AG08395 (cell line): ENCODE measurements around the gene FAM210A.

Source experiments
- DNase-seq: peaks from one replicate; pipeline ENCODE4 v3.0.0; 2012; ENCODE audit warnings: mixed read lengths, low spot score

The FAM210A gene

DNA sequence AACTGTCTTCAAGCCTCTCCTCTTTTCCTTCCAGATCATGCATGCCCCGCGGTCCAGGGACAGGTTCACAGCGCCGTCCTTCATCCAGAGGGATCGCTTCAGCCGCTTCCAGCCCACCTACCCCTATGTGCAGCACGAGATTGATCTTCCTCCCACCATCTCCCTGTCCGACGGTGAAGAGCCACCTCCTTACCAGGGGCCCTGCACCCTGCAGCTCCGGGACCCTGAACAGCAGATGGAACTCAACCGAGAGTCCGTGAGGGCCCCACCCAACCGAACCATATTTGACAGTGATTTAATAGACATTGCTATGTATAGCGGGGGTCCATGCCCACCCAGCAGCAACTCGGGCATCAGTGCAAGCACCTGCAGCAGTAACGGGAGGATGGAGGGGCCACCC is 81.3 kb downstream of the FAM210A start:
- no peak for DNase-seq

DNA sequence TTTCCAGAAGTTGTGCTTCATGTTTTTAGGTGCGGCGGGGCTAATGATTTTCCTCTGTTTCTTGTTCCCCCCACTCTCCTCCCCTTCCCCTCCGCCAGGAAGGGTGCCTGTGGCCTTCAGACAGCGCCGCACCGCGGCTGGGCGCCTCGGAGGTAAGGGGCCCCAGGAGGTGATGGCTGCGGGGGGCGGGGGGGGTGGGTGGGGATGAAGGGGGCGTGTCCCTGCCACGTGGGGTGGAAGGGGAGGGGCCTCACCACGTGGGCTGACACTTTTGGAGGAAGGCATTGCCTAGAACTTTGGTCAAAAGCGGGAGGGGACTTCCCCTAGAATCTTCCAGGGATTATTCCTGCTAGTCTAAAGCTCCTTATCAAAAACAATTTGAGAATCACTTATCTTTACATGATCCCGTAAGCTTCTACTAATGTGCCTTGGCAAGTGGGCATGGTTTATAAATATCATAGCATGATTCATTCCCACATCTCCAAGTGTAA is 83.1 kb downstream of the FAM210A start:
- DNase-seq = no peak

DNA sequence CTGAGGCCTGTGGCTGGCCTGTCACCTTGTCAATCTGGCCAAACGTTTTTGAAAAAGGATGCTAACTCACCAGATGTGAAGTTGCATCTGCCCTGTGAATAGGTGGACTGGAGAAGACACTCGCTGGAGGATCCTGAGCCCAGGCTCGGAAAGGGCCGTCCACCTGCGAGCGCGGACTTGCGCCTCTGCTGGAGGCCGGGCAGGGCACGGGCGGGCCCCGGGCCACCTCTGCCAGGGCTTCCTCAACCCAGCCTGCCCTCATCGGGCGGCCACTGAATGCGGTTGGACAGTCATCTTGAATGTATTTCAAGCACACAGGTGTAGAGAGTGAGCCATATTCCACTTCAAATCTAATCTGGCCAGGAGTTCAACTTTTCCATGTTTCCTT is 83.9 kb downstream of the FAM210A start:
- DNase-seq = no peak

DNA sequence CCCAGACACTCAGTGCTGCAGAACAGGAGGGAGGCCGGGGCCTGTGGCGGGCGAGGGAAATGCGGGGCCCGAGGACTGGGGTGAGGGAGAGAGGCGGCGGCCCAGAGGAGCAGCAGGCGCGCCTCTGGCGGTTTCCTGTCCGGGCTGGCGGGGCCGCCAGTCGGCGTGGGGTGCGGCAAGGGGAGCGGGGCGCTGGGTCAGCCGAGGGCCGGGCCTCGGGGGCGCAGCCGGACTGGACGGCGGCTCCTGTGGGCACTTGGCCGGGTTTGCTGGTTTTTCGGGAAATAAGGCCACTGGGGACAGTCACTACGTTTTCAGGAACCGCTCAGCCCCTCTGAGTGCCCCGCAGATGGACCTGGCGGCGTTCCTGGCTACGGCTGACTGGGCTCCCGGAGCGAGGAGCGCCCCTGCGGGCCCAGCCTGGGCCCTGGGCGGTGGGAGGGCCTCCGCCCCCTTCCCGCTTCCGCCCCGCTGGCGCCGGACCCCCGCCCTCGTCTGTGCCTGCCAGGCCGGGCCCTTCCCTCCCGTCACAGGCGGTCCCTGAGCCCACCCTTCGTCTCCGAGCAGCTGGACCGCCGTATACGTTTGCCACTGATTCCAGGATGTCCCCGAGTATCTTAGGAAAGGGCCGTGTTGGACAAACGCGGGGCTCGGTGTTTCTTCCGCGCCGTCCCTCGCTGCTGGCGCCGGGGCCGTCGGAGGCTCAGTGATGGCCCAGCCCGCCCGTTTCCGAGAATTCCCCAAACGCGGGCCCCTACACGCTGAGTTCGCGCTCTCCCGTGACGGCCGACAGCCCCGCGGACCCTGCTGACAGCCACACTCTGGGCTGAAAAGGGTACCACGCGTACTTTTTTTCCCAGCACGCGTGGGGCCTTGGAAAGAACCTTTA is 84.6 kb downstream of the FAM210A start:
- no peak for DNase-seq

DNA sequence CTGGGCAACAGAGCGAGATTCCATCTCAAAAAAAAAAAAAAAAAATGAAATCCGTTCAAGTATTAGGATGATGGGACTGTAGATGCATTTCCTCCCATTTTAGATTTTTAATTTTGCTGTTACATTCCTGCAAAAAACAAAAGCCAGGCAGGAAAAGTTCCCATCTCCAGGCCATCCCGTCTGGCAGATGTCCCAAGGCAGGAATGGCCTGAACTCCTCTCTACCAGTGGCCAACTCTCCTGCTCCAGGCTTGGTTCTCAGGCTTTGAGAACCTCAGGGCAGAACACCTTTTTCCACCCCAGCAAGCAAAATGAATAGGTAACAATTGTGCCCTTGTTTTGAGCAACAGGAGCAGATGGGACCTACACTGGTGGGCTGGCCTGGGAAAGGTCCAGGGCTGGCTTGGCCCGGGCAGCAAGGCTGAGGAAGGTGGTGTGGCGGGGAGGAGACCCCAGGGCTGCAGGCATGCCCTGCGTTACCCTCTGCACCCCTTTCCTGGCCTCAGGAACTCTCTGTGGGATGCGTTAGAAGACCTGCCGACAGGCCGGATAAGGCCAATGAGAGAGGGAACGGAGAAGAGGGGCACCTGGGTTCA is 86.0 kb downstream of the FAM210A start:
- no peak for DNase-seq

DNA sequence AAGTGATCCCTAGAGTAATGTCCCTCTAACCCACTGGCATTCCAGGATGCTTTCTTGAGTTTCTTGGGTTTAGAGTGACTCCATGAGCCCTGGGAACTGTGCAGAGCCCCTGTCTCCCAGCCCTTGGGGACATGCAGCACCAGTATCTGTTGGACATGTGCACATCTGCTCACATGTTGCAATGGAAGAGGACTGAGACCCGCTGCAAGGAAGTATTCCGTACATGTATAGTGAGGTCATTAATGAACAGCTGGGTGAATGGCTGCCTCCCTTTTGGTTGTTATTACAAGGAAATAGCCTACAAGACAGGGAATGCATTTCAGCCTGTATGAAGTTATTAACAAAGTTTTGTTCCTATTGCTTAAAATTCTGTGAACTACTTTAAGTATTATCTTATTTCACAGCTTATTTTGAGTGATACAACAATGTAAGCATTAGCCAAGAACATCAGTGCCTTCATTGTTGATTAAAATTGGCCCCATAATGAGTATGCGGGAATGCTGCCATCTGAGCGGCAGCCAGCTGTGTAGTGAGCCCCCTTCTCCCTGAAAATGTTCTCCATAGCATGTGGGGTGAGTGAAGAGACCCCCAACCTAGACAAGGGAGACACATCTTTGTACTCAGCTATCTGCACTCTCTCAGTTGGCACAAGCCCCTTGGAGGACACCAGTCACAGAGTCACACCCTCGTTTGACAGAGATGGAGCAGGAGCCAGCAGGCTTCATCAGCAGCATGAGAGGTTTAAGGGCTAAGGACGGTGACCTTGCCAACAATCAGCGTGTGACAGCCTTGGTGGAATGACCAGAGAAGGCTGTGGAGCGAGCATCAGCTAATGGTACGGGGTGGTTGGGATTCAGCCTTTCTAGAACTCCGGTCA is 87.4 kb downstream of the FAM210A start:
- DNase-seq = no peak

DNA sequence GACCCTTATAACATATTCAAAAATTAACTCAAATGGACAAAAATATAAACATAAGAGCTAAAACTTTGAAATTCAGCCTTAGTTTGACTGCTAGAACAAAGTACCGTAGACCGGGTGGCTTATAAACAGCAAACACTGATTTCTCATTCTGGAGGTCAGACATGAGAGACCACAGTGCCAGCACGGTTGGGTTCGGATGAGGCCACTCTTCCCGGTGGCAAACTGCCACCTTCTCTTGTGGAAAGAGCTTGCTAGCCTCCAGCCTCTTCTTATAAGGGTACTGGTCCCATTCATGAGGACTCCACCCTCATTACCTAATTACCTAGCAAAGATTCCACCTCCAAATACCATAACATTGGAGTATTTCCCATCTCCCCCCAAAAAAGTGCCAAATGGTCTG is 91.3 kb downstream of the FAM210A start:
- DNase-seq = no peak

DNA sequence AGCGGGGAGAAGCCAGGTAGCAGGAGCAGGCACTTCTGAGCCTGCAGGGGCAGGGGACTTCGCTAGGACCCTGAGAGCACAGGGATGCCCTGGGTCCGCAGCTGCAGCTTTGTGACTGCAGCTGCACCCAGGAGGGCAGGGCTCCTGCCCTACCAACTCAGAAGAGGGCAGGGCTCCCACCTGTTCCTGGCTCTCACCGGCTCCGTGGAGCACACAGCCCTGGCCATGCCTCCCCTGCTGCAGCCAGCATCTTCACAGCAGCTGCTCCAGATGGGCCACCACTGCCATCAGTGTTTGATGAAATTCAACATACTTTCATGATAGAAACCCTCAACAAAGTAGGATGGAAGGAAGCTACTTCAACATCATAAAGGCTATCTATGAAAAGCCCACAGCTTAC is 92.7 kb downstream of the FAM210A start:
- DNase-seq = no peak

DNA sequence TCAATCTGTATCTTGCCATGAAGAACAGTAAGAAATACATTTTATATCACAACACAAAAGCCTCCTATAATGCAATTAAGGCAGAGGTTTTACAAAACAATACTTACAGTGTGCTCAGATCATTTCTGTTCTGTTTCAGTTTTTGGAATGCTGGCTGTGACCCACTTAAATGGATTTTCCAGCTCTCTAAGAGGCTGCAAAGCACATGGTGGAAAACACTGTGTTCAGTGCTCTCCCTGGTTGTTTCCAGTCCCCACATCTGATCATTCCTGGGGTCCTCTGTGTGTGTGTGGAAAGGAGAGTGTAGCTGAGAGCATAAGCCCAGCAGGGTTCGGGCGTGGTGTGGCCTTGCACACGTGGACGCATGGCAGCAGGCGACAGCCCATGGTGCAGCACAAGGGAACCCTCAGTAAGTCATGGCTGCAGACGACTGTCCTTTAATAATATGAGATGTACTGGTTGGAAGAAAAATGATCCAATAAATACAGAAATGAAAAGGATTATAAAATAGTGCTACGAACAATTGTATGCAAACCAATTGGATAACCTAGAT is 95.6 kb downstream of the FAM210A start:
- no peak for DNase-seq

DNA sequence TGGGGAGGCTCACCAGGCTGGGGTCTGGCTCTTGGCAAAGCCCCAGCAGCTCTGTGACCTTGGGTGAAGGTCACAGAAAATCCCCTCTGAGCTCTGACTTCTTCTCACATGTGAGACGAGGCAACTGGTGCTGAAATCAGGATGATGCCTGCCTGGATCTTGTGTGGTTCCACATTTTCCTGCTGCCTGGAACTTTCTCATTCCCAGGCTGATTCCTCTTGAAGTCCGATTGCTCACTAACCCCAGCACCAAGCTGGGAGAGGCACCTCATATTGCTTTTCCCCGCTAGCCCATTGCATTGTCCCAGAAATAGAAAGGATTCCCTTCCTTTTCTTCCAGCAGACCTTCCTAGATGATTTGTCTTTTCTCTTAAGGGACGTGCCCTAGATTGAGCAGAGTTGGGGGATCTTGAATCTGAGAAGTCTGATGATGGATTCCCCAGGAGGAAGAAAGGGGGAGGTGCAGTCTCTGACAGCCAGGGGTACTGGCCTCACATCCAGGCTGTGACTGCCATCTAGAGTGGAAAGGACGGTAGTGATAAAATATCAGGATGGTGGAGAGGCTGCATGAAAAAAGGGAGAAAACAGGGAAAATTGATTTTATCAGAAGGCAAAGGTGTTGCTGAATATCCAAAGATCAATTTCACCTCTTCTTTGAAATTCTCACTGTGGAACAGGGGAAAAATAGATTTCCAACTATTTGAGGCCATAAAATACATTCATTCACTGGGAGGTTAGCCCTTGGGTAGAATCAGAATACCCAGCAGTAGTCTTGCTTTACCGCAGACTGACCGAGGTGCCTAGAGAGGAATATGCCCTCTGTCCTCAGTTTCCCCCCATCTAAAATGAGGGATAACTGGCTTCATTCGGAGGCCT is 96.3 kb downstream of the FAM210A start:
- peak; percentile 89 for DNase-seq

DNA sequence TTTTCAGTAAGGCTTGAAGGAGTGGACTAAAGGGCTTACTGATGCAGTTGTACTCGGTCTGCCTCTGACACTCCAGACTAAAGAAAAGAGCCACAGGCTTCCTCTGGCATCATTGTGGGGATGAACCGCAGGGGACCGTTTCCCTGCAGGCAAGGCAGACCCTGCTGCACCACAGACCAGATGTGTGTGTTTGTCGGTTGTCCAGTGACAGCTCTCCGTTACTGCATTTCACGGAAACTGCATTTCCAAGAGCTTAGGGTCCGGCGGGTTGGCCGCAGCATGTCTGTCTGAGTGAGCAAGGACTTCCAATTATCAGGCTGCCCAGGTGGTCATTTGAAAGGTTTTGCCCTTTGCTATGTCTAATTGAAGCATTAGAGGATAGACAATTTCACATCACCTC is 98.1 kb downstream of the FAM210A start:
- DNase-seq = no peak

DNA sequence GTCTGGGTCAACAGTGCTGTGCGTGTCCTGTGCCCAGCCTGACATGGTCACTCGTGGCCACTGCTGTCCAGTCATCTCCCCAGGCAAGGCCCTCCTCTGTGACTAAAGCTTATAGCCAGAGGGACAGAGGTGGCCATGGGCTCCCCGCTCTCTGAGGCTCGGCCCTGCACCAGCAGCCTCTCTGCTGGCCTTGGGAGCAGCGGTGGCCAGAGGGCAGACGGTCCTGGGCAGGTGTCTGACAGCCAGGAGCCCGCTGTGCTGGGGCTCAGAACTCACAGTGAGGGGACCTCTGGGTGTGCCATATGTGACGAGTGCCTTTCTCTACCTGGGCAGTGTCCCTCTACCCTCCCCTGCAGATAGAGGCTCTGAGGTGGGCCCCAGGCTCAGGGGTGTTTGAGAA is 98.7 kb downstream of the FAM210A start:
- DNase-seq = no peak

DNA sequence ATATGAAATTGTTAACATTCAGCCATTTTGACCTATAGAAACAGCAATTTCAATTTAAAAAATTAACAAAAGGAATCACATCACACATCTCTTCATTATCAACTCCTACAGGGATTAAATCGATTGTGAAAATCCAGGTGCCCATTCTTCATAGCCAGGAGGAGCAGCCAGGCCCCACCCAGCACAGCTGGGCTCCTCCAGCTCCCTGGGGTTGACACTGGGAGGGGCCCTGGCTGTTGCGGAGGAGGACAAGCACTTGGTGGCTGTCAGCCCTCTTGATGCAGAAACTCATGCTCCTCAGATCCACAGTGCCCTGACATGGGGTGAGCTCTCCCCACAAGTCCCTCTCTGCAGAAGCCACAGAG is 99.8 kb downstream of the FAM210A start:
- DNase-seq = no peak

DNA sequence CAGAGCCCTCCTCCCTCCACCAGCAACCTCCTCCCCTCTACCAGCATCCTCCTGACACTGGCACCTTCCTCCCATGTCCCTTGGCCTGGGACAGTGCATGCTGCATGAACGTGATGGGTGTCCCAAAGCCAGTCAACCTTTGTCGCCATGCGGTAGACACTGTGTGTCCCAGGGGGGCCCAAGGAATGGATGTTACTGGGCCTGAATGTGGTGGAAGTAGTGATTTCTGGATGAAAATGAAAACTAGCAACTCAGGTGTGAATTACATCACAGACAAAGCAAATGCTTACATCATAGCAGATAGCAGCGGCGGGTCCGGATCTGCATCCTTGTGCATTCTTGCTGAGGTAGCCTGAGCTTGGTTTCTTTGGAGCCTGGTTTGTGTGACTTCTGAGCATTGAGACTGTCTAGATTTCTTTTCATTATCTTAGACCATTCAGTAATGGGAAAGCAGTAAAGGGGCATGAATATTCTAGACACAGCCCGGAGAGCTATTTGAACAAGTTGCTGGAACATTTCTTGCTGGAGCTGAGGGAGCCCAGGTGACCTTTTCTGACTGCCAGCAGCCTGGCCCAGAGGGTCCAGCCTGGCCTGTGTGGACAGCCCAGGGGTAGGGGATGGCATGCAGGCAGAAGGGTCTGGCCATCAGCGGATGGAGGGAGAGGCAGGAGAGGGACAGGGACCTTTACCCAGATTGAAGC is 100.4 kb downstream of the FAM210A start:
- DNase-seq = no peak

DNA sequence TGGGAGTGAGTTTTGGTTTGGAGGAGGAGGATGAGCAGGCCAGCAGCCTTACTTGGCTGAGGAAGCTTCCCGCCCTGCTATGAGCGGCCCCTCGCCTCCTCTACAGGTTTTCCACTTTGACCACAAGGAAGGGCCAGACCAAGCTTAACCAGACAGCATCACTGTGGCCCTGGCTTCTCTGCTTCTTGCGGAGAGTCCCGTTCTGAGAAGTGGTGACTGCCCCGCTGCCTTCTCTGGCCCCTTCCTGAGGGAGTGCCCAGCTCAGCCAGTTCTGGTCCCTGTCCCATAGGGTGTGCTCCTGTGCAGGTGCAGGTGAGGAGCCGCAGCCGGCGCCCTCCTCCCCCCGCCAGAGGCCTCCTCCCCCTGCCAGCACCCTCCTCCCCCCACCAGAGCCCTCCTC is 101.0 kb downstream of the FAM210A start:
- no peak for DNase-seq

DNA sequence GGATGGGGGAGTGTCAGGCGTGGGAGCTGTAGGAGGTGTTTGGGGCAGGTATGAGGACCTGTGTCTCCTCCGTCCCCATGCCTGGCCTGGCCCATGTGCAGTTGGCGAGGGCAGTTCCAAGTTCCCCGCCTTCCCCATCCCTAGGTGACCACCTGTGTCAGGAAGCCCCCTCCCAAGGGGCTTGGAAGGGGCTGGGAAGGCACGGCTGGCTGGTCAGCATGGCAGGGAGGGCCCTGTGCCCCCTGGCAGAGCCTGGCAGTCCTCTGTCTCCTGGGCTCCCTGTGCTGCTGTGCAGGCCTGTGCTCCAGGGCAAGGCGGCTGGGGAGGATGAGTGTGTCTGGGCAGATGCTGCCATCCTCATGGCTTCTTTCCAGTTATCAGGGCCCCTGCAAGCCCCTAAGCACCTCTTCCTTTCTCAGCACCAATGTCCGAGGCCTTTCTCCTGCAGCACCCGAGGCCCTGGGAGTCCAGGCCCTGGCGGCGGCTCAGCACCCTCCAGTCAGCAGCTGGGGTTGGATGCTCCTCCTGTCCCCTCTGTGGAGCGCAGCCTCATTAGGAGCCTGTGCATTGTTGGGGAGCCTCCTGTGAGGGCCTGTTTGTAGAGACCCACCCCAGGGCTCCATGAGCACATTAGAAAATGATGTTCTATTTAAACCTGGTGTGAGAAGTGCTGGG is 101.7 kb downstream of the FAM210A start:
- no peak for DNase-seq

DNA sequence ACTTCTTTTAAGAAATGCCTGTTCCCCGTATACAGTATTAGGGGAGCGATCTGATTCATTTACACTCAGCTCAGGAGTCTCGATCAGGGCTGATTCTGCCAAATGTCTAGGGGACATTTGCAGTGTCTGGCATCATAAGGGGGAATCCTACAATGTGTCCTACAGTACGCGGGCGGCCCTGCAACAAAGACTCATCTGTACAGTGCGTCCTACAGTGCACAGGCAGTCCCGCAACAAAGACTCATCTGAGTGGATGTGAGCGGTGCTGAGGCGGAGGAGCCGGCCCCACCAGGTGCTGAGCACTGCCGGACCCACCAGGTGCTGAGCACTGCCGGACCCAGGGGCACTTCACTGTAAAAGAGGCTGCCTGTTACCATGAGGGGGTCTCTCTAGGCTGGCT is 102.5 kb downstream of the FAM210A start:
- DNase-seq = no peak

DNA sequence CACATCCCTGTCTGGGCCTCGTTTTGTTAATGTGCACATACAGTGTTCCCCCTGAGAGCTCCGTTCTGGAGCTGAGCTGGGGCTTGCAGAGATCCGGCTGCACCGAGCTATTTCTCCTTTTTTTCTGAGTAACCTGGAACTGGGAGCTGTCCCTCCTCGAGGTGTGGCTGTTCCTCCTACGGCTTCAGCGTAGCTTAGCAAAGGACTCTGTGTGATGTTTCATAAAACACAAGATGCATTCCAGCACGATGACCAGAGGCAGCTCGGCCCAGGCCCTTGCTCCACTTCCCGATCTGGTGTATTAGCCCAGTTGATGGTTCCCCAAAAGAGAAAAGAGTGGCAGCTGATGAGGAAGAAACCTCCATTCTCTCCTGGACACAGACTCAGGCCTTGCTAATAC is 103.0 kb downstream of the FAM210A start:
- no peak for DNase-seq

DNA sequence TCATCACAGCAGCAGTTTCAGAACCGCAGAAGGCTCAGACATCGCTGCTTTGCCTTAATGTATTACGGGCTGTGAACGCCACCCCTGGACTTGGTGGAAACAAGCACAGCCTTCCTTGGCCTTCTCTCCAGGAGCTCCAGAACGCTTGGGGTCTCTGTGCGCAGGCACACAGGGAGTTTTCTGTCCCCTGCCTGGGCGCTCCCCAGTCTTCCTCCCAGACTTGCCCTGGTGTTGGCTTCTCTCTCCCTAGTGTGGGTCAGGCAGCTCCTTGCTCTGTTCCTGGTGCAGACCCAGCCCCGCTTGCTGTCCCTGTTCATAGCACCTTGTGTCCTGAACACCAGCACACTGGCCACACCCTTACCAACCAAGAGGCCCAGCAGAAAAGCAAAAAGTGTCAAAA is 103.6 kb downstream of the FAM210A start:
- no peak for DNase-seq
